ENCODE measurements around the gene RNF31.
"Not testable (repeated sequence)": the region's sequence is repeated elsewhere in the genome, so short reads cannot be mapped to it uniquely, and the experiment has no call there.

RNF31 gene

GRCh38 chr14:24102357-24103048 is 44.8 kb upstream of the RNF31 start:
- Histone ChIP-seq H3K9me3 (ENCODE audit: severe bottlenecking) (peaks cover 2% of the 10 kb centered on the region), H3K4me3 (ENCODE audit: low read depth, low read length) (no peak overlapping the region), H3K27ac (no peak overlapping the region), H3K36me3 (no peaks in the 10 kb centered on the region), H3K27me3 (ENCODE audit: insufficient read depth, low read depth, severe bottlenecking) (no peaks in the 10 kb centered on the region)
- TF ChIP-seq CTCF (IDR thresholded peaks at IDR 0.05; ENCODE audit: low read depth, low read length), result no peak
- no peak for DNase-seq

- Histone ChIP-seq H3K27ac (no peak overlapping the region), H3K4me3 (ENCODE audit: low read depth, low read length) (no peak overlapping the region), H3K27me3 (ENCODE audit: insufficient read depth, low read depth, severe bottlenecking) (no peaks in the 10 kb centered on the region), H3K36me3 (no peaks in the 10 kb centered on the region), H3K9me3 (ENCODE audit: severe bottlenecking) (peaks cover 2% of the 10 kb centered on the region)
- DNase-seq, result no peak
- TF ChIP-seq CTCF (IDR thresholded peaks at IDR 0.05; ENCODE audit: low read depth, low read length), result no peak
These were observed 43.8 kb upstream of the RNF31 start for GRCh38 chr14:24103451-24103850.

- H3K27me3 ChIP-seq (ENCODE audit: insufficient read depth, low read depth, severe bottlenecking); H3K4me3 ChIP-seq (ENCODE audit: low read depth, low read length); H3K9me3 ChIP-seq (ENCODE audit: severe bottlenecking); H3K27ac ChIP-seq; DNase-seq; H3K36me3 ChIP-seq: not testable (repeated sequence)
These were observed 41.6 kb upstream of the RNF31 start for GRCh38 chr14:24105609-24106239.

GRCh38 chr14:24106672-24107271 is 40.5 kb upstream of the RNF31 start:
- Histone ChIP-seq H3K27ac (no peak overlapping the region), H3K27me3 (ENCODE audit: insufficient read depth, low read depth, severe bottlenecking) (no peaks in the 10 kb centered on the region), H3K36me3 (no peaks in the 10 kb centered on the region), H3K4me3 (ENCODE audit: low read depth, low read length) (no peak overlapping the region), H3K9me3 (ENCODE audit: severe bottlenecking) (peaks cover 2% of the 10 kb centered on the region)
- no peak for DNase-seq
- TF ChIP-seq CTCF (IDR thresholded peaks at IDR 0.05; ENCODE audit: low read depth, low read length), result no peak

- H3K27me3 ChIP-seq (ENCODE audit: insufficient read depth, low read depth, severe bottlenecking), result no peaks in the 10 kb centered on the region
- peaks cover 2% of the 10 kb centered on the region for H3K9me3 ChIP-seq (ENCODE audit: severe bottlenecking)
- H3K27ac ChIP-seq, result no peak overlapping the region
- no peak for DNase-seq
- TF ChIP-seq CTCF (IDR thresholded peaks at IDR 0.05; ENCODE audit: low read depth, low read length), result no peak
- H3K4me3 ChIP-seq (ENCODE audit: low read depth, low read length), result no peak overlapping the region
- no peaks in the 10 kb centered on the region for H3K36me3 ChIP-seq
These were observed 38.9 kb upstream of the RNF31 start for GRCh38 chr14:24108336-24108874.

GRCh38 chr14:24110060-24110459 is 37.2 kb upstream of the RNF31 start:
- Histone ChIP-seq H3K36me3 (no peaks in the 10 kb centered on the region), H3K4me3 (ENCODE audit: low read depth, low read length) (no peak overlapping the region), H3K27ac (no peak overlapping the region), H3K9me3 (ENCODE audit: severe bottlenecking) (no peaks in the 10 kb centered on the region), H3K27me3 (ENCODE audit: insufficient read depth, low read depth, severe bottlenecking) (no peaks in the 10 kb centered on the region)
- TF ChIP-seq CTCF (IDR thresholded peaks at IDR 0.05; ENCODE audit: low read depth, low read length), result no peak
- DNase-seq, result no peak
